ENCODE measurements around the gene AUNIP.

The AUNIP gene

GRCh38 chr1:25899792-25900191 is 40.5 kb upstream of the AUNIP start:
- H3K4me1 ChIP-seq (ENCODE audit: control insufficient read depth, insufficient read depth, low read length), result peaks cover 32% of the 10 kb centered on the region
- peaks cover 48% of the 10 kb centered on the region for H3K36me3 ChIP-seq (ENCODE audit: insufficient read depth, low read length)
- no peak overlapping the region for H3K4me2 ChIP-seq (ENCODE audit: low read length)

GRCh38 chr1:25898223-25899015 is 39.2 kb upstream of the AUNIP start:
- Histone ChIP-seq H3K36me3 (ENCODE audit: insufficient read depth, low read length) (peaks cover 46% of the 10 kb centered on the region), H3K27me3 (ENCODE audit: control insufficient read depth, insufficient read depth, low read length) (no peaks in the 10 kb centered on the region), H3K9ac (ENCODE audit: low read depth, low read length) (no peak overlapping the region), H3K4me2 (ENCODE audit: low read length) (no peak overlapping the region), H3K4me1 (ENCODE audit: control insufficient read depth, insufficient read depth, low read length) (peaks cover 21% of the 10 kb centered on the region), H3K9me3 (replicated peaks; ENCODE audit: low read length) (no peaks in the 10 kb centered on the region), H3K4me3 (ENCODE audit: low read length) (no peak overlapping the region)

More at GRCh38 chr1:25899792-25900191, 40.5 kb upstream of the AUNIP start:
- Histone ChIP-seq H3K9me3 (replicated peaks; ENCODE audit: low read length) (no peaks in the 10 kb centered on the region), H3K4me3 (ENCODE audit: low read length) (no peak overlapping the region), H3K9ac (ENCODE audit: low read depth, low read length) (no peak overlapping the region), H3K27me3 (ENCODE audit: control insufficient read depth, insufficient read depth, low read length) (no peaks in the 10 kb centered on the region)

GRCh38 chr1:25897754-25898153 is 38.5 kb upstream of the AUNIP start:
- peaks cover 42% of the 10 kb centered on the region for H3K36me3 ChIP-seq (ENCODE audit: insufficient read depth, low read length)
- no peak overlapping the region for H3K4me2 ChIP-seq (ENCODE audit: low read length)
- H3K4me1 ChIP-seq (ENCODE audit: control insufficient read depth, insufficient read depth, low read length), result peaks cover 23% of the 10 kb centered on the region
- no peaks in the 10 kb centered on the region for H3K27me3 ChIP-seq (ENCODE audit: control insufficient read depth, insufficient read depth, low read length)
- no peak overlapping the region for H3K4me3 ChIP-seq (ENCODE audit: low read length)
- H3K9me3 ChIP-seq (replicated peaks; ENCODE audit: low read length), result no peaks in the 10 kb centered on the region
- H3K9ac ChIP-seq (ENCODE audit: low read depth, low read length), result no peak overlapping the region

GRCh38 chr1:25896266-25896665 is 37.0 kb upstream of the AUNIP start:
- no peaks in the 10 kb centered on the region for H3K9me3 ChIP-seq (replicated peaks; ENCODE audit: low read length)
- peaks cover 34% of the 10 kb centered on the region for H3K4me1 ChIP-seq (ENCODE audit: control insufficient read depth, insufficient read depth, low read length)
- H3K4me3 ChIP-seq (ENCODE audit: low read length), result no peak overlapping the region
- H3K4me2 ChIP-seq (ENCODE audit: low read length), result no peak overlapping the region
- H3K36me3 ChIP-seq (ENCODE audit: insufficient read depth, low read length), result peaks cover 34% of the 10 kb centered on the region
- no peaks in the 10 kb centered on the region for H3K27me3 ChIP-seq (ENCODE audit: control insufficient read depth, insufficient read depth, low read length)
- H3K9ac ChIP-seq (ENCODE audit: low read depth, low read length), result peak overlapping the region; percentile 41

- Histone ChIP-seq H3K36me3 (ENCODE audit: insufficient read depth, low read length) (peaks cover 27% of the 10 kb centered on the region), H3K4me1 (ENCODE audit: control insufficient read depth, insufficient read depth, low read length) (peaks cover 39% of the 10 kb centered on the region), H3K4me3 (ENCODE audit: low read length) (no peak overlapping the region), H3K9me3 (replicated peaks; ENCODE audit: low read length) (no peaks in the 10 kb centered on the region), H3K4me2 (ENCODE audit: low read length) (no peak overlapping the region), H3K9ac (ENCODE audit: low read depth, low read length) (peak overlapping the region; percentile 41), H3K27me3 (ENCODE audit: control insufficient read depth, insufficient read depth, low read length) (no peaks in the 10 kb centered on the region)
These were observed 36.2 kb upstream of the AUNIP start for GRCh38 chr1:25895365-25895990.

GRCh38 chr1:25893116-25893515 is 33.9 kb upstream of the AUNIP start:
- H3K4me2 ChIP-seq (ENCODE audit: low read length), result no peak overlapping the region
- H3K27me3 ChIP-seq (ENCODE audit: control insufficient read depth, insufficient read depth, low read length), result no peaks in the 10 kb centered on the region
- H3K4me1 ChIP-seq (ENCODE audit: control insufficient read depth, insufficient read depth, low read length), result peaks cover 44% of the 10 kb centered on the region
- no peaks in the 10 kb centered on the region for H3K9me3 ChIP-seq (replicated peaks; ENCODE audit: low read length)
- H3K36me3 ChIP-seq (ENCODE audit: insufficient read depth, low read length), result peaks cover 4% of the 10 kb centered on the region
- H3K9ac ChIP-seq (ENCODE audit: low read depth, low read length), result peak overlapping the region; percentile 79
- no peak overlapping the region for H3K4me3 ChIP-seq (ENCODE audit: low read length)

GRCh38 chr1:25891606-25892005 is 32.3 kb upstream of the AUNIP start:
- Histone ChIP-seq H3K9me3 (replicated peaks; ENCODE audit: low read length) (no peaks in the 10 kb centered on the region), H3K9ac (ENCODE audit: low read depth, low read length) (peak overlapping the region; percentile 79), H3K4me2 (ENCODE audit: low read length) (peak overlapping the region; percentile 73), H3K4me1 (ENCODE audit: control insufficient read depth, insufficient read depth, low read length) (peaks cover 43% of the 10 kb centered on the region), H3K27me3 (ENCODE audit: control insufficient read depth, insufficient read depth, low read length) (no peaks in the 10 kb centered on the region), H3K4me3 (ENCODE audit: low read length) (peak overlapping the region; percentile 18), H3K36me3 (ENCODE audit: insufficient read depth, low read length) (no peaks in the 10 kb centered on the region)

GRCh38 chr1:25890239-25891034 is 31.2 kb upstream of the AUNIP start:
- peaks cover 31% of the 10 kb centered on the region for H3K4me1 ChIP-seq (ENCODE audit: control insufficient read depth, insufficient read depth, low read length)
- no peak overlapping the region for H3K4me2 ChIP-seq (ENCODE audit: low read length)
- H3K9me3 ChIP-seq (replicated peaks; ENCODE audit: low read length), result no peaks in the 10 kb centered on the region
- H3K4me3 ChIP-seq (ENCODE audit: low read length), result no peak overlapping the region
- H3K9ac ChIP-seq (ENCODE audit: low read depth, low read length), result no peak overlapping the region
- H3K36me3 ChIP-seq (ENCODE audit: insufficient read depth, low read length), result no peaks in the 10 kb centered on the region
- no peaks in the 10 kb centered on the region for H3K27me3 ChIP-seq (ENCODE audit: control insufficient read depth, insufficient read depth, low read length)

- Histone ChIP-seq H3K4me3 (ENCODE audit: low read length) (no peak overlapping the region), H3K4me1 (ENCODE audit: control insufficient read depth, insufficient read depth, low read length) (peaks cover 28% of the 10 kb centered on the region), H3K4me2 (ENCODE audit: low read length) (no peak overlapping the region), H3K27me3 (ENCODE audit: control insufficient read depth, insufficient read depth, low read length) (no peaks in the 10 kb centered on the region), H3K36me3 (ENCODE audit: insufficient read depth, low read length) (no peaks in the 10 kb centered on the region), H3K9me3 (replicated peaks; ENCODE audit: low read length) (no peaks in the 10 kb centered on the region), H3K9ac (ENCODE audit: low read depth, low read length) (no peak overlapping the region)
These were observed 30.2 kb upstream of the AUNIP start for GRCh38 chr1:25889470-25889869.

- peaks cover 28% of the 10 kb centered on the region for H3K4me1 ChIP-seq (ENCODE audit: control insufficient read depth, insufficient read depth, low read length)
These were observed 29.2 kb upstream of the AUNIP start for GRCh38 chr1:25888426-25888987.

GRCh38 chr1:25885602-25886001 is 26.3 kb upstream of the AUNIP start:
- Histone ChIP-seq H3K4me1 (ENCODE audit: control insufficient read depth, insufficient read depth, low read length) (peaks cover 7% of the 10 kb centered on the region), H3K9ac (ENCODE audit: low read depth, low read length) (no peak overlapping the region), H3K4me2 (ENCODE audit: low read length) (no peak overlapping the region), H3K36me3 (ENCODE audit: insufficient read depth, low read length) (no peaks in the 10 kb centered on the region), H3K9me3 (replicated peaks; ENCODE audit: low read length) (no peaks in the 10 kb centered on the region), H3K4me3 (ENCODE audit: low read length) (no peak overlapping the region), H3K27me3 (ENCODE audit: control insufficient read depth, insufficient read depth, low read length) (no peaks in the 10 kb centered on the region)

More at GRCh38 chr1:25888426-25888987, 29.2 kb upstream of the AUNIP start:
- no peaks in the 10 kb centered on the region for H3K9me3 ChIP-seq (replicated peaks; ENCODE audit: low read length)
- H3K27me3 ChIP-seq (ENCODE audit: control insufficient read depth, insufficient read depth, low read length), result no peaks in the 10 kb centered on the region
- H3K36me3 ChIP-seq (ENCODE audit: insufficient read depth, low read length), result no peaks in the 10 kb centered on the region
- no peak overlapping the region for H3K9ac ChIP-seq (ENCODE audit: low read depth, low read length)
- H3K4me2 ChIP-seq (ENCODE audit: low read length), result no peak overlapping the region
- no peak overlapping the region for H3K4me3 ChIP-seq (ENCODE audit: low read length)
